Natural killer cell treated with Interleukin-12 subunit alpha and Interleukin-12 subunit beta and Interleukin-15 and Interleukin-18, amount 100 ng/mL, for 72 hours (primary cell): ENCODE measurements around the gene LBH. TPM values are rescaled to one million over a fixed set of nuclear protein-coding genes. Genes with fewer than 3 reads are reported as not detected.

Experiments
- ATAC-seq, 2 donors: fragments of 150-1000 bp; cut with Tn5 transposase in 1 of 2; sonication (Bioruptor Pico), chemical (Tn5 transposase) in 1 of 2; 2 replicates each; pipeline ENCODE4 v1.10.0; 2021
- DNase-seq: peaks from one replicate; pipeline ENCODE4 v3.0.0; 2022; ENCODE audit warnings: low spot score
- H3K27ac Mint-ChIP-seq, 2 donors: 1 replicate in 1 of 2; 2 replicates in 1 of 2; pipeline ENCODE4 v1.8.0; 2022; ENCODE audit warnings: mixed read lengths in 2 of 2, mild to moderate bottlenecking in 1 of 2, moderate library complexity in 1 of 2
- H3K27me3 Mint-ChIP-seq, 2 donors: 1 replicate in 1 of 2; 2 replicates in 1 of 2; pipeline ENCODE4 v1.8.0; 2022; ENCODE audit warnings: mixed read lengths in 2 of 2
- H3K36me3 Mint-ChIP-seq: one replicate; pipeline ENCODE4 v1.8.0; 2022; ENCODE audit warnings: mixed read lengths
- H3K4me1 Mint-ChIP-seq, 2 donors: 1 replicate in 1 of 2; 2 replicates in 1 of 2; pipeline ENCODE4 v1.8.0; 2022; ENCODE audit warnings: low read depth in 2 of 2, mixed read lengths in 2 of 2, mild to moderate bottlenecking in 1 of 2
- H3K4me3 Mint-ChIP-seq: one replicate; pipeline ENCODE4 v1.8.0; 2022; ENCODE audit warnings: mixed read lengths
- H3K9me3 Mint-ChIP-seq: 2 replicates; pipeline ENCODE4 v1.8.0; 2022; ENCODE audit warnings: mixed read lengths
- total RNA-seq, 2 donors: library from RNA; stranded (reverse); gene quantifications; one replicate each; pipeline ENCODE4 v1.2.3, GENCODE V29; 2022

Gene LBH
- total RNA-seq, 2 donors from 2014 or later: 206 to 1,155 TPM

- H3K36me3 Mint-ChIP-seq: no peaks in the 10 kb centered on the region
- DNase-seq: no peak
- H3K27me3 Mint-ChIP-seq: no peaks in the 10 kb centered on the region
- no peaks in the 10 kb centered on the region for H3K9me3 Mint-ChIP-seq
- ATAC-seq: no peak
- H3K27ac Mint-ChIP-seq: peak overlapping the region; percentile 59 to 65
- peak overlapping the region; percentile 24 for H3K4me3 Mint-ChIP-seq
- H3K4me1 Mint-ChIP-seq: peaks cover 32 to 42% of the 10 kb centered on the region in 2 donors
These were observed 56.7 kb downstream of the LBH start for GRCh38 chr2:30287857-30288513.

- peak overlapping the region; percentile 59 to 65 for H3K27ac Mint-ChIP-seq
- peaks cover 38 to 44% of the 10 kb centered on the region in 2 donors for H3K4me1 Mint-ChIP-seq
- no peaks in the 10 kb centered on the region for H3K36me3 Mint-ChIP-seq
- no peaks in the 10 kb centered on the region for H3K9me3 Mint-ChIP-seq
- H3K4me3 Mint-ChIP-seq: peak overlapping the region; percentile 24
- ATAC-seq (no peak), DNase-seq (no peak)
- H3K27me3 Mint-ChIP-seq: no peaks in the 10 kb centered on the region
These were observed 57.2 kb downstream of the LBH start for GRCh38 chr2:30288561-30288960.

- no peaks in the 10 kb centered on the region for H3K36me3 Mint-ChIP-seq
- no peak for DNase-seq
- H3K4me1 Mint-ChIP-seq: peaks cover 36 to 57% of the 10 kb centered on the region in 2 donors
- H3K27ac Mint-ChIP-seq: peak overlapping the region; percentile 73 to 97
- ATAC-seq: peak; percentile 41 to 77
- H3K4me3 Mint-ChIP-seq: peak overlapping the region; percentile 62
- H3K27me3 Mint-ChIP-seq: no peaks in the 10 kb centered on the region
- peaks cover 6% of the 10 kb centered on the region for H3K9me3 Mint-ChIP-seq
These were observed 62.1 kb downstream of the LBH start for GRCh38 chr2:30293303-30293921.

GRCh38 chr2:30294133-30294532, 62.8 kb downstream of the LBH start:
- DNase-seq: peak; percentile 64
- ATAC-seq: peak; percentile 35 to 69
- H3K4me3 Mint-ChIP-seq: peak overlapping the region; percentile 62
- no peaks in the 10 kb centered on the region for H3K27me3 Mint-ChIP-seq
- no peaks in the 10 kb centered on the region for H3K36me3 Mint-ChIP-seq
- H3K27ac Mint-ChIP-seq: peak overlapping the region; percentile 73 to 97
- H3K9me3 Mint-ChIP-seq: peaks cover 6% of the 10 kb centered on the region
- peaks cover 33 to 53% of the 10 kb centered on the region in 2 donors for H3K4me1 Mint-ChIP-seq

- peak overlapping the region in 1 of 2 donors; percentile 97 for H3K27ac Mint-ChIP-seq
- no peak for DNase-seq
- H3K4me1 Mint-ChIP-seq: peaks cover 27 to 59% of the 10 kb centered on the region in 2 donors
- no peaks in the 10 kb centered on the region for H3K36me3 Mint-ChIP-seq
- ATAC-seq: no peak
- H3K9me3 Mint-ChIP-seq: peaks cover 6% of the 10 kb centered on the region
- no peak overlapping the region for H3K4me3 Mint-ChIP-seq
- no peaks in the 10 kb centered on the region for H3K27me3 Mint-ChIP-seq
These were observed 65.2 kb downstream of the LBH start for GRCh38 chr2:30296496-30296895.

GRCh38 chr2:30298302-30298701, 67.0 kb downstream of the LBH start:
- Mint-ChIP-seq H3K9me3 (peaks cover 6% of the 10 kb centered on the region), H3K27me3 (no peaks in the 10 kb centered on the region), H3K27ac (peak overlapping the region in 1 of 2 donors; percentile 35), H3K4me1 (peaks cover 20 to 52% of the 10 kb centered on the region in 2 donors), H3K36me3 (no peaks in the 10 kb centered on the region), H3K4me3 (no peak overlapping the region)
- DNase-seq (no peak), ATAC-seq (no peak)

- DNase-seq (no peak), ATAC-seq (no peak)
- Mint-ChIP-seq H3K27ac (peak overlapping the region in 1 of 2 donors; percentile 46), H3K4me1 (peaks cover 15 to 38% of the 10 kb centered on the region in 2 donors), H3K9me3 (peaks cover 6% of the 10 kb centered on the region), H3K36me3 (no peaks in the 10 kb centered on the region), H3K27me3 (no peaks in the 10 kb centered on the region), H3K4me3 (no peak overlapping the region)
These were observed 68.8 kb downstream of the LBH start for GRCh38 chr2:30300122-30300455.

- Mint-ChIP-seq H3K4me3 (no peak overlapping the region), H3K4me1 (peaks cover 16 to 38% of the 10 kb centered on the region in 2 donors), H3K36me3 (no peaks in the 10 kb centered on the region), H3K27ac (peak overlapping the region in 1 of 2 donors; percentile 57), H3K9me3 (peaks cover 6% of the 10 kb centered on the region), H3K27me3 (no peaks in the 10 kb centered on the region)
- no peak for DNase-seq
- ATAC-seq: no peak
These were observed 69.3 kb downstream of the LBH start for GRCh38 chr2:30300456-30301221.

GRCh38 chr2:30301551-30301950, 70.2 kb downstream of the LBH start:
- H3K27ac Mint-ChIP-seq: peak overlapping the region in 1 of 2 donors; percentile 47
- H3K4me3 Mint-ChIP-seq: no peak overlapping the region
- no peak for DNase-seq
- no peaks in the 10 kb centered on the region for H3K27me3 Mint-ChIP-seq
- H3K4me1 Mint-ChIP-seq: peaks cover 12 to 33% of the 10 kb centered on the region in 2 donors
- no peak for ATAC-seq
- H3K9me3 Mint-ChIP-seq: peaks cover 6% of the 10 kb centered on the region
- no peaks in the 10 kb centered on the region for H3K36me3 Mint-ChIP-seq

GRCh38 chr2:30302566-30302965, 71.2 kb downstream of the LBH start:
- Mint-ChIP-seq H3K4me3 (no peak overlapping the region), H3K4me1 (peaks cover 5 to 30% of the 10 kb centered on the region in 2 donors), H3K9me3 (peaks cover 3% of the 10 kb centered on the region), H3K36me3 (no peaks in the 10 kb centered on the region), H3K27me3 (no peaks in the 10 kb centered on the region), H3K27ac (peak overlapping the region in 1 of 2 donors; percentile 77)
- DNase-seq: no peak
- no peak for ATAC-seq

GRCh38 chr2:30303095-30303494, 71.8 kb downstream of the LBH start:
- Mint-ChIP-seq H3K4me1 (peaks cover 5 to 35% of the 10 kb centered on the region in 2 donors), H3K27ac (peak overlapping the region in 1 of 2 donors; percentile 77), H3K36me3 (no peaks in the 10 kb centered on the region), H3K9me3 (peaks cover 3% of the 10 kb centered on the region), H3K27me3 (no peaks in the 10 kb centered on the region), H3K4me3 (no peak overlapping the region)
- ATAC-seq (no peak), DNase-seq (no peak)

- Mint-ChIP-seq H3K36me3 (no peaks in the 10 kb centered on the region), H3K4me1 (peaks cover 5 to 37% of the 10 kb centered on the region in 2 donors), H3K27ac (peak overlapping the region in 1 of 2 donors; percentile 42), H3K27me3 (no peaks in the 10 kb centered on the region), H3K9me3 (peaks cover 3% of the 10 kb centered on the region), H3K4me3 (no peak overlapping the region)
- ATAC-seq: no peak
- no peak for DNase-seq
These were observed 73.9 kb downstream of the LBH start for GRCh38 chr2:30305235-30305634.

GRCh38 chr2:30306522-30306921, 75.2 kb downstream of the LBH start:
- H3K9me3 Mint-ChIP-seq: peaks cover 3% of the 10 kb centered on the region
- H3K27me3 Mint-ChIP-seq: no peaks in the 10 kb centered on the region
- DNase-seq (no peak), ATAC-seq (no peak)
- no peak overlapping the region for H3K4me3 Mint-ChIP-seq
- peaks cover 13 to 39% of the 10 kb centered on the region in 2 donors for H3K4me1 Mint-ChIP-seq
- no peaks in the 10 kb centered on the region for H3K36me3 Mint-ChIP-seq
- H3K27ac Mint-ChIP-seq: no peak overlapping the region

- Mint-ChIP-seq H3K27ac (peak overlapping the region in 1 of 2 donors; percentile 62), H3K4me1 (peaks cover 19 to 42% of the 10 kb centered on the region in 2 donors), H3K4me3 (no peak overlapping the region), H3K27me3 (no peaks in the 10 kb centered on the region), H3K9me3 (peaks cover 3% of the 10 kb centered on the region), H3K36me3 (no peaks in the 10 kb centered on the region)
- no peak for DNase-seq
- no peak for ATAC-seq
These were observed 76.9 kb downstream of the LBH start for GRCh38 chr2:30308280-30308679.
